ENCODE results near the gene STK35.

GRCh38 chr20:2176946-2177345, 75.3 kb downstream of the STK35 start:
- TF ChIP-seq EZH2 (optimal IDR thresholded peaks at IDR 0.05; ENCODE audit: low read depth, low read length): no peak
- TF ChIP-seq, protein P1, sequence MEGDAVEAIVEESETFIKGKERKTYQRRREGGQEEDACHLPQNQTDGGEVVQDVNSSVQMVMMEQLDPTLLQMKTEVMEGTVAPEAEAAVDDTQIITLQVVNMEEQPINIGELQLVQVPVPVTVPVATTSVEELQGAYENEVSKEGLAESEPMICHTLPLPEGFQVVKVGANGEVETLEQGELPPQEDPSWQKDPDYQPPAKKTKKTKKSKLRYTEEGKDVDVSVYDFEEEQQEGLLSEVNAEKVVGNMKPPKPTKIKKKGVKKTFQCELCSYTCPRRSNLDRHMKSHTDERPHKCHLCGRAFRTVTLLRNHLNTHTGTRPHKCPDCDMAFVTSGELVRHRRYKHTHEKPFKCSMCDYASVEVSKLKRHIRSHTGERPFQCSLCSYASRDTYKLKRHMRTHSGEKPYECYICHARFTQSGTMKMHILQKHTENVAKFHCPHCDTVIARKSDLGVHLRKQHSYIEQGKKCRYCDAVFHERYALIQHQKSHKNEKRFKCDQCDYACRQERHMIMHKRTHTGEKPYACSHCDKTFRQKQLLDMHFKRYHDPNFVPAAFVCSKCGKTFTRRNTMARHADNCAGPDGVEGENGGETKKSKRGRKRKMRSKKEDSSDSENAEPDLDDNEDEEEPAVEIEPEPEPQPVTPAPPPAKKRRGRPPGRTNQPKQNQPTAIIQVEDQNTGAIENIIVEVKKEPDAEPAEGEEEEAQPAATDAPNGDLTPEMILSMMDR (IDR thresholded peaks at IDR 0.05; ENCODE audit: low read length): no peak
- TF ChIP-seq EZH2phosphoT487 (IDR thresholded peaks at IDR 0.05; ENCODE audit: low read length): no peak

Data from MM.1S (cell line).